ENCODE measurements around the gene TBX21.

TBX21 gene

GRCh38 chr17:47717261-47717697, 15.8 kb upstream of the TBX21 start (continued):
- TF ChIP-seq ZNF140 (tag by site-specific recombination; IDR thresholded peaks at IDR 0.05): no peak
- TF ChIP-seq ZBTB11 (tag by site-specific recombination; conservative IDR thresholded peaks at IDR 0.05; ENCODE audit: low read depth): no peak
- no peak for TF ChIP-seq ZNF660 (tag by site-specific recombination; IDR thresholded peaks at IDR 0.05)
- TF ChIP-seq ZNF302 (tag by site-specific recombination; IDR thresholded peaks at IDR 0.05; ENCODE audit: low read depth): no peak
- peak; percentile 61; the same call in 1 of the 2 replicates for TF ChIP-seq EGR2 (tag by site-specific recombination; IDR thresholded peaks at IDR 0.05; ENCODE audit: low read depth)
- TF ChIP-seq ZEB2 (tag by site-specific recombination; IDR thresholded peaks at IDR 0.05): no peak
- TF ChIP-seq ZNF211 (tag by site-specific recombination; IDR thresholded peaks at IDR 0.05; ENCODE audit: low read depth): no peak
- no peak for TF ChIP-seq HOXC10 (CRISPR knock-in tag; IDR thresholded peaks at IDR 0.05)
- no peak for TF ChIP-seq AEBP2 (tag by site-specific recombination; IDR thresholded peaks at IDR 0.05; ENCODE audit: borderline replicate concordance)
- TF ChIP-seq ZNF292 (tag by site-specific recombination; IDR thresholded peaks at IDR 0.05; ENCODE audit: borderline replicate concordance, low read depth): no peak
- TF ChIP-seq ZNF626 (tag by site-specific recombination; IDR thresholded peaks at IDR 0.05): no peak
- TF ChIP-seq ZNF37A (tag by site-specific recombination; IDR thresholded peaks at IDR 0.05): no peak
- TF ChIP-seq SP7 (tag by site-specific recombination; IDR thresholded peaks at IDR 0.05): no peak
- no peak for TF ChIP-seq ZBTB26 (tag by site-specific recombination; optimal IDR thresholded peaks at IDR 0.05)
- no peak for TF ChIP-seq ZNF335 (tag by site-specific recombination; conservative IDR thresholded peaks at IDR 0.05)
- no peak for TF ChIP-seq ZNF48 (tag by site-specific recombination; IDR thresholded peaks at IDR 0.05)
- TF ChIP-seq GLIS2 (tag by site-specific recombination; IDR thresholded peaks at IDR 0.05): peak; percentile 34; the same call in 1 of the 2 replicates
- TF ChIP-seq ZNF416 (tag by site-specific recombination; IDR thresholded peaks at IDR 0.05): no peak
- no peak for TF ChIP-seq KLF9 (tag by site-specific recombination; IDR thresholded peaks at IDR 0.05; ENCODE audit: low read depth)
- no peak for TF ChIP-seq ZNF658 (tag by site-specific recombination; IDR thresholded peaks at IDR 0.05)
- TF ChIP-seq WT1 (tag by site-specific recombination; IDR thresholded peaks at IDR 0.05): no peak
- TF ChIP-seq ZNF341 (tag by site-specific recombination; IDR thresholded peaks at IDR 0.05; ENCODE audit: low read depth): no peak
- TF ChIP-seq KLF16 (tag by site-specific recombination; IDR thresholded peaks at IDR 0.05): no peak
- TF ChIP-seq PRDM2 (tag by site-specific recombination; IDR thresholded peaks at IDR 0.05; ENCODE audit: borderline replicate concordance): no peak
- no peak for TF ChIP-seq HIC1 (tag by site-specific recombination; IDR thresholded peaks at IDR 0.05)
- TF ChIP-seq PRDM1 (tag by site-specific recombination; IDR thresholded peaks at IDR 0.05): no peak
- no peak for TF ChIP-seq ZNF776 (tag by site-specific recombination; IDR thresholded peaks at IDR 0.05; ENCODE audit: borderline replicate concordance)
- TF ChIP-seq ZNF23 (tag by site-specific recombination; IDR thresholded peaks at IDR 0.05; ENCODE audit: borderline replicate concordance): no peak

All from HEK293 (cell line).